H1 (cell line): Measurements from ENCODE around the gene LPCAT1.

Experiments
- EGR1 ChIP-seq: IDR thresholded peaks from 2 replicates; pipeline ENCODE4 v1.6.1; 2011; ENCODE audit warnings: low read depth, low read length, borderline replicate concordance
- HDAC2 ChIP-seq, 2 experiments: fragments of 300-600 bp in 1 of 2; sonication (generic) in 1 of 2; IDR thresholded peaks; 2 replicates each; pipeline ENCODE4 v1.6.1; 2011 to 2012; ENCODE audit warnings: low read depth in 2 of 2, low read length in 2 of 2, mild to moderate bottlenecking in 2 of 2, moderate library complexity in 2 of 2, borderline replicate concordance in 1 of 2, inconsistent platforms in 1 of 2
- JUN ChIP-seq: IDR thresholded peaks from 2 replicates; pipeline ENCODE4 v1.6.1; 2011; ENCODE audit warnings: low read depth, mild to moderate bottlenecking, improper control_type of control experiment, low read length
- POLR2AphosphoS5 ChIP-seq: IDR thresholded peaks from 2 replicates; pipeline ENCODE4 v1.6.1; 2011; ENCODE audit warnings: low read depth, low read length
- TF ChIP-seq, protein P1 (sequence below), 3 experiments: IDR thresholded peaks; 1 replicate in 2 of 3; 2 replicates in 1 of 3; pipeline versions ENCODE4 v1.5.1 to v1.6.1; 2011; ENCODE audit warnings: low read length in 3 of 3, mild to moderate bottlenecking in 3 of 3, inconsistent platforms in 2 of 3, low read depth in 1 of 3, moderate library complexity in 1 of 3; ENCODE audit not compliant: insufficient read depth in 1 of 3; ENCODE audit errors: control extremely low read depth in 1 of 3

GRCh38 chr5:1449081-1449630 lies 74.6 kb downstream of the LPCAT1 start:
- TF ChIP-seq JUN = no peak
- no peak for TF ChIP-seq POLR2AphosphoS5
- TF ChIP-seq HDAC2 (IDR thresholded peaks at IDR 0.05; ENCODE audit: borderline replicate concordance in 1 of 2, low read depth in 2 of 2, low read length in 2 of 2) = no peak
- TF ChIP-seq, protein P1, sequence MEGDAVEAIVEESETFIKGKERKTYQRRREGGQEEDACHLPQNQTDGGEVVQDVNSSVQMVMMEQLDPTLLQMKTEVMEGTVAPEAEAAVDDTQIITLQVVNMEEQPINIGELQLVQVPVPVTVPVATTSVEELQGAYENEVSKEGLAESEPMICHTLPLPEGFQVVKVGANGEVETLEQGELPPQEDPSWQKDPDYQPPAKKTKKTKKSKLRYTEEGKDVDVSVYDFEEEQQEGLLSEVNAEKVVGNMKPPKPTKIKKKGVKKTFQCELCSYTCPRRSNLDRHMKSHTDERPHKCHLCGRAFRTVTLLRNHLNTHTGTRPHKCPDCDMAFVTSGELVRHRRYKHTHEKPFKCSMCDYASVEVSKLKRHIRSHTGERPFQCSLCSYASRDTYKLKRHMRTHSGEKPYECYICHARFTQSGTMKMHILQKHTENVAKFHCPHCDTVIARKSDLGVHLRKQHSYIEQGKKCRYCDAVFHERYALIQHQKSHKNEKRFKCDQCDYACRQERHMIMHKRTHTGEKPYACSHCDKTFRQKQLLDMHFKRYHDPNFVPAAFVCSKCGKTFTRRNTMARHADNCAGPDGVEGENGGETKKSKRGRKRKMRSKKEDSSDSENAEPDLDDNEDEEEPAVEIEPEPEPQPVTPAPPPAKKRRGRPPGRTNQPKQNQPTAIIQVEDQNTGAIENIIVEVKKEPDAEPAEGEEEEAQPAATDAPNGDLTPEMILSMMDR (IDR thresholded peaks at IDR 0.05; ENCODE audit: control extremely low read depth in 1 of 3, insufficient read depth in 1 of 3, low read depth in 1 of 3, low read length in 3 of 3) = no peak
- TF ChIP-seq EGR1 = no peak
